SK-N-SH (cell line): ENCODE data around the gene MAGI3.

Experiments
- CTCF ChIP-seq: fragments of 200-600 bp; sonication (generic); IDR thresholded peaks from 2 replicates; pipeline ENCODE4 v1.6.1; 2017; ENCODE audit warnings: antibody characterized with exemption, mild to moderate bottlenecking, moderate library complexity
- ELF1 ChIP-seq: IDR thresholded peaks from 2 replicates; pipeline ENCODE4 v1.4.0; 2012
- EP300 ChIP-seq, 2 experiments: IDR thresholded peaks; 2 replicates each; pipeline versions ENCODE4 v1.4.0 to v1.6.1; 2012; ENCODE audit warnings: borderline replicate concordance in 1 of 2, low read depth in 1 of 2, low read length in 1 of 2
- GABPA ChIP-seq: IDR thresholded peaks from 2 replicates; pipeline ENCODE4 v1.4.0; 2012; ENCODE audit warnings: low read depth, mild to moderate bottlenecking
- JUND ChIP-seq: IDR thresholded peaks from 2 replicates; pipeline ENCODE4 v1.4.0; 2012
- PBX3 ChIP-seq: IDR thresholded peaks from 2 replicates; pipeline ENCODE4; 2012
- POLR2AphosphoS5 ChIP-seq: IDR thresholded peaks from 2 replicates; pipeline ENCODE4 v1.6.1; 2012; ENCODE audit warnings: low read depth, low read length
- RCOR1 ChIP-seq: fragments of 150-350 bp; IDR thresholded peaks from 2 replicates; pipeline ENCODE4 v1.6.1; 2017; ENCODE audit warnings: antibody characterized with exemption, low read length
- REST ChIP-seq: IDR thresholded peaks from 2 replicates; pipeline ENCODE4 v1.6.1; 2012; ENCODE audit warnings: mild to moderate bottlenecking, low read depth, low read length, moderate library complexity
- TCF12 ChIP-seq: IDR thresholded peaks from 2 replicates; pipeline ENCODE4 v1.4.0; 2012
- TEAD4 ChIP-seq: IDR thresholded peaks from 2 replicates; pipeline ENCODE4 v1.4.0; 2012; ENCODE audit warnings: mild to moderate bottlenecking, borderline replicate concordance; ENCODE audit not compliant: insufficient read depth
- USF1 ChIP-seq: IDR thresholded peaks from 2 replicates; pipeline ENCODE4 v1.4.0; 2012; ENCODE audit warnings: low read depth, borderline replicate concordance
- USF2 ChIP-seq: fragments of 150-350 bp; IDR thresholded peaks from 2 replicates; pipeline ENCODE4 v1.6.1; 2017; ENCODE audit warnings: antibody characterized with exemption, low read length, low read depth, borderline replicate concordance
- YY1 ChIP-seq: IDR thresholded peaks from 2 replicates; pipeline ENCODE4 v1.4.0; 2012; ENCODE audit warnings: low read depth, mild to moderate bottlenecking

GRCh38 chr1:113442131-113442530, 51.8 kb downstream of the MAGI3 start:
- TF ChIP-seq CTCF (no peak), YY1 (no peak), TEAD4 (no peak), USF1 (no peak), POLR2AphosphoS5 (no peak), EP300 (IDR thresholded peaks at IDR 0.05; ENCODE audit: borderline replicate concordance in 1 of 2, low read depth in 1 of 2, low read length in 1 of 2) (no peak), ELF1 (no peak), RCOR1 (no peak), REST (no peak), TCF12 (no peak), JUND (no peak), USF2 (no peak), GABPA (no peak), PBX3 (no peak)
